Measurements from ENCODE around the gene PLPP2.
"Not testable (repeated sequence)": the region's sequence is repeated elsewhere in the genome, so short reads cannot be mapped to it uniquely, and the experiment has no call there.

Gene PLPP2

GRCh38 chr19:269241-269640 lies 22.0 kb downstream of the PLPP2 start:
- no peak for DNase-seq (ENCODE audit: low read depth)

- DNase-seq (ENCODE audit: low read depth): no peak
Observed at GRCh38 chr19:262125-262524, 29.1 kb downstream of the PLPP2 start.

- DNase-seq (ENCODE audit: low read depth): not testable (repeated sequence)
Observed at GRCh38 chr19:256804-257203, 34.4 kb downstream of the PLPP2 start.

- not testable (repeated sequence) for DNase-seq (ENCODE audit: low read depth)
Observed at GRCh38 chr19:252421-253186, 38.6 kb downstream of the PLPP2 start.

- no peak for DNase-seq (ENCODE audit: low read depth)
Observed at GRCh38 chr19:246551-246950, 44.7 kb downstream of the PLPP2 start.

GRCh38 chr19:245900-246299 lies 45.3 kb downstream of the PLPP2 start:
- not testable (repeated sequence) for DNase-seq (ENCODE audit: low read depth)

- no peak for DNase-seq (ENCODE audit: low read depth)
Observed at GRCh38 chr19:245457-245856, 45.7 kb downstream of the PLPP2 start.
